ENCODE results near the gene COL4A2.

GRCh38 chr13:110329258-110329657, 22.2 kb downstream of the COL4A2 start:
- TF ChIP-seq EP300 (IDR thresholded peaks at IDR 0.05) (no peak), POLR2AphosphoS5 (IDR thresholded peaks at IDR 0.05) (no peak), CTCF (IDR thresholded peaks at IDR 0.05) (no peak), POLR2A (IDR thresholded peaks at IDR 0.05; ENCODE audit: low read depth) (no peak)

Measured in esophagus muscularis mucosa (tissue), 4 donors.